Endothelial cell of umbilical vein (primary cell): ENCODE data around the gene USP7. TPM values are rescaled to one million over a fixed set of nuclear protein-coding genes. Genes with fewer than 3 reads are reported as not detected.

Source experiments
- BruUV-seq: library from RNA; stranded (reverse); fragments of 400-500 nt; replicated peaks from 2 replicates; lab custom pipeline; 2021; lab: Mats Ljungman, UMichigan
- CTCF ChIA-PET: fragments of 300-600, 350-600 bp; sonication (Branson Sonifier 250); formaldehyde crosslinking; loops from one replicate; lab custom pipeline; 2021; ENCODE audit warnings: antibody characterized with exemption, inconsistent platforms; lab: Charles Lee
- POLR2A ChIA-PET: fragments of 300-600, 350-600 bp; sonication (Branson Sonifier 250); formaldehyde crosslinking; loops from one replicate; lab custom pipeline; 2021; ENCODE audit warnings: antibody characterized with exemption, inconsistent platforms; lab: Charles Lee
- DNase-seq: peaks from one replicate; pipeline ENCODE4 v3.0.0-alpha.2; 2011; ENCODE audit warnings: low read depth, low spot score
- FAIRE-seq: peaks from 2 replicates; lab custom pipeline; 2011; peaks lifted over from hg19 to GRCh38; lab: Jason Lieb, UNC
- H2AFZ ChIP-seq: 2 replicates; pipeline ENCODE4 v1.6.0; 2012; ENCODE audit warnings: low read depth, low read length, control low read depth, inconsistent platforms
- H3K27ac ChIP-seq: 2 replicates; pipeline ENCODE4 v1.5.1; 2011; ENCODE audit warnings: low read depth, mild to moderate bottlenecking, control low read depth, low read length, moderate library complexity; ENCODE audit not compliant: insufficient read depth
- H3K27me3 ChIP-seq, 2 experiments: 2 replicates each; pipeline versions ENCODE4 v1.6.0 to v1.6.1; 2011; ENCODE audit warnings: low read length in 2 of 2, mixed read lengths in 1 of 2; ENCODE audit not compliant: control insufficient read depth in 2 of 2, insufficient read depth in 2 of 2
- H3K36me3 ChIP-seq, 2 experiments: 2 replicates in 1 of 2; 3 replicates in 1 of 2; pipeline ENCODE4 v1.5.1; 2011; ENCODE audit warnings: low read length in 2 of 2, mild to moderate bottlenecking in 1 of 2, moderate library complexity in 1 of 2; ENCODE audit not compliant: control insufficient read depth in 2 of 2, insufficient read depth in 2 of 2; ENCODE audit errors: extremely low read depth in 1 of 2
- H3K4me1 ChIP-seq: 3 replicates; pipeline ENCODE4 v1.5.1; 2011; ENCODE audit warnings: mild to moderate bottlenecking, low read length; ENCODE audit not compliant: control insufficient read depth, insufficient read depth; ENCODE audit errors: extremely low read depth
- H3K4me2 ChIP-seq: 2 replicates; pipeline ENCODE4 v1.6.1; 2011; ENCODE audit warnings: low read length, control low read depth, mixed read lengths; ENCODE audit not compliant: insufficient read depth
- H3K4me3 ChIP-seq, 3 experiments: fragments of 200-600 bp in 1 of 3; sonication (generic), shearing (Covaris generic) in 1 of 3; replicated peaks in 1 of 3; 2 replicates each; pipeline ENCODE4 v1.5.1; 2011 to 2016; ENCODE audit warnings: control low read depth in 3 of 3, low read length in 3 of 3, mild to moderate bottlenecking in 2 of 3, inconsistent platforms in 1 of 3, low read depth in 1 of 3, moderate library complexity in 1 of 3; ENCODE audit not compliant: insufficient read depth in 1 of 3
- H3K79me2 ChIP-seq: 2 replicates; pipeline ENCODE4 v1.6.0; 2012; ENCODE audit warnings: low read length, inconsistent platforms; ENCODE audit not compliant: control insufficient read depth, insufficient read depth
- H3K9ac ChIP-seq: replicated peaks from 2 replicates; pipeline ENCODE3; 2011; ENCODE audit warnings: low read length, control low read depth; ENCODE audit not compliant: insufficient read depth; ENCODE audit errors: extremely low read depth
- H3K9me1 ChIP-seq: replicated peaks from 3 replicates; pipeline ENCODE4 v1.6.0; 2011; ENCODE audit warnings: mild to moderate bottlenecking, low read length; ENCODE audit not compliant: control insufficient read depth, insufficient read depth; ENCODE audit errors: extremely low read depth
- H3K9me3 ChIP-seq: replicated peaks from 2 replicates; pipeline ENCODE4 v1.5.1; 2012; ENCODE audit warnings: low read length, inconsistent platforms; ENCODE audit not compliant: control insufficient read depth, insufficient read depth
- H4K20me1 ChIP-seq: replicated peaks from 2 replicates; pipeline ENCODE3; 2011; ENCODE audit warnings: mild to moderate bottlenecking, low read length; ENCODE audit not compliant: control insufficient read depth, insufficient read depth; ENCODE audit errors: extremely low read depth
- EZH2 ChIP-seq: IDR thresholded peaks from 2 replicates; pipeline ENCODE4 v1.6.1; 2012; ENCODE audit warnings: borderline replicate concordance, low read depth, mild to moderate bottlenecking, moderate library complexity, low read length, inconsistent platforms; ENCODE audit not compliant: severe bottlenecking
- FOS ChIP-seq: IDR thresholded peaks from 2 replicates; pipeline ENCODE4 v1.6.1; 2011; ENCODE audit warnings: mild to moderate bottlenecking, low read length, moderate library complexity, borderline replicate concordance; ENCODE audit not compliant: insufficient read depth
- GATA2 ChIP-seq: IDR thresholded peaks from 2 replicates; pipeline ENCODE4 v1.7.0; 2011; ENCODE audit warnings: low read depth, mild to moderate bottlenecking, moderate library complexity, mixed read lengths, low read length; ENCODE audit not compliant: insufficient read length, insufficient read depth
- JUN ChIP-seq: IDR thresholded peaks from 2 replicates; pipeline ENCODE4 v1.6.1; 2011; ENCODE audit warnings: borderline replicate concordance, low read depth; ENCODE audit not compliant: insufficient read length, insufficient read depth
- POLR2A ChIP-seq: IDR thresholded peaks from 2 replicates; pipeline ENCODE4 v1.6.1; 2012; ENCODE audit warnings: low read depth, mild to moderate bottlenecking, control low read depth, low read length
- POLR2AphosphoS5 ChIP-seq: IDR thresholded peaks from 2 replicates; pipeline ENCODE4 v1.6.1; 2012; ENCODE audit warnings: low read depth, mild to moderate bottlenecking, control low read depth, low read length, moderate library complexity; ENCODE audit not compliant: insufficient read depth
- dilution Hi-C: fragments of 300-500 bp; cut with MboI; formaldehyde crosslinking; loops from one replicate; pipeline ENCODE4 v1.15.0; 2019; ENCODE audit warnings: low sequenced_read_pairs; ENCODE audit not compliant: extremely low pct_ligation_motif_present
- intact Hi-C: fragments of 100-400 bp; cut with micrococcal nuclease; formaldehyde crosslinking; loops from one replicate; pipeline ENCODE4 v1.10.0; 2022
- polyA plus RNA-seq, 4 experiments: library from polyadenylated mRNA; depleted of rRNA in 3 of 4; stranded (reverse) in 3 of 4; unstranded in 1 of 4; fragments of >200 nt; gene quantifications; 2 replicates each; pipeline versions ENCODE4 v1.2.1 to v1.2.3, GENCODE V29; 2011 to 2012; ENCODE audit warnings: missing spikeins in 1 of 4
- total RNA-seq: library from RNA; stranded (reverse); gene quantifications from 2 replicates; pipeline ENCODE4 v1.2.3, GENCODE V29; 2021
- TF ChIP-seq, protein P1 (sequence below): IDR thresholded peaks from 2 replicates; pipeline ENCODE4 v1.6.1; 2011; ENCODE audit not compliant: insufficient read depth, insufficient read length

The USP7 gene
- total and polyA plus RNA-seq, 2 donors (not counting 3 experiments of a cell fraction or from before 2014, with no cell fraction given) = 17.7 to 130 TPM

DNA sequence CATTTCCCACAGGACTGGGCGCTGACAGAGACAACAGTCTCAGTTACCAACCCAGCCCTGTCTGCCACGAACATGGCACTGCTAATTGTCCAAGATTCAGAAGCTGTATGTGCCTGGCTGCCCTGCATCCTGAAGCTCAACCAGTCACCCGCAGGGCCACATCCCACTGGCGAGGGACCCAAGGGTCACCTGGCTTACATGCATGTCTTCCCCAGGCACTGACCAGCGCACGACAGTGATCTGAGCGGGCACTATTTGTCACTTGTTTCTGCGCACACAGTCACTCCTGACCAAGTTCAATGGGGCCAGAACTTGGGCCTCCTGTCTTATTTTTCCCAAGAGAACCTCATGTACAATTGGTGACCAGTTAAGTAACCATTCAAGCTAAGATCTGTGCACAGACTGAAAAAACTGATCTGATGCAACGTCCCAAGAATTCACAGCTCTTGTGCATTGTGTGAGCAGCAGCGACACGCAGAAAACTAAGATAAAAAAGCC lies 13.1 kb downstream of the USP7 start:
- no TSS peak for BruUV-seq
- dilution Hi-C loops = no loop called here
- no peak overlapping the region for H3K4me3 ChIP-seq
- no peak overlapping the region for H2AFZ ChIP-seq
- no peaks in the 10 kb centered on the region for H3K4me1 ChIP-seq
- no peaks in the 10 kb centered on the region for H3K27me3 ChIP-seq
- H3K27ac ChIP-seq = no peak overlapping the region
- CTCF ChIA-PET = interaction anchor here (3.7 kb wide), 2 partner anchors 14 to 58 kb away, joined by 19 to 21 read pairs; no protein-coding TSS in a partner anchor
- POLR2A ChIA-PET = no interaction called here
- TF ChIP-seq, protein P1, sequence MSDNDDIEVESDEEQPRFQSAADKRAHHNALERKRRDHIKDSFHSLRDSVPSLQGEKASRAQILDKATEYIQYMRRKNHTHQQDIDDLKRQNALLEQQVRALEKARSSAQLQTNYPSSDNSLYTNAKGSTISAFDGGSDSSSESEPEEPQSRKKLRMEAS = no peak
- TF ChIP-seq GATA2 (no peak), POLR2A (no peak), POLR2AphosphoS5 (no peak), JUN (no peak), FOS (no peak), EZH2 (no peak)
- intact Hi-C loops = no loop called here
- H3K9me3 ChIP-seq = no peaks in the 10 kb centered on the region
- no peaks in the 10 kb centered on the region for H3K9me1 ChIP-seq
- DNase-seq = no peak
- no peak overlapping the region for H3K9ac ChIP-seq
- peaks cover 95% of the 10 kb centered on the region for H3K79me2 ChIP-seq
- no peak for FAIRE-seq
- H4K20me1 ChIP-seq = peaks cover 26% of the 10 kb centered on the region
- H3K4me2 ChIP-seq = no peak overlapping the region
- H3K36me3 ChIP-seq = no peaks in the 10 kb centered on the region
